GM12801 (cell line): Measurements from ENCODE around the gene AGBL4.

ENCODE experiments used
- CTCF ChIP-seq: IDR thresholded peaks from one replicate; pipeline ENCODE4 v1.5.1; 2011; ENCODE audit warnings: control low read depth; ENCODE audit not compliant: insufficient read length; ENCODE audit errors: extremely low read depth

The AGBL4 gene

GRCh38 chr1:50023292-50024159 lies at the start of gene AGBL4:
Gene AGBL4 (minus strand): TSS chr1:50023954.
- TF ChIP-seq CTCF, result no peak

GRCh38 chr1:50066806-50067205 lies 43.1 kb upstream of the AGBL4 start:
- TF ChIP-seq CTCF, result no peak

GRCh38 chr1:50060279-50060678 lies 36.5 kb upstream of the AGBL4 start:
- TF ChIP-seq CTCF, result no peak

GRCh38 chr1:50048791-50049190 lies 25.0 kb upstream of the AGBL4 start:
- TF ChIP-seq CTCF, result no peak

GRCh38 chr1:50047916-50048694 lies 24.4 kb upstream of the AGBL4 start:
- TF ChIP-seq CTCF, result no peak

GRCh38 chr1:50038237-50038809 lies 14.6 kb upstream of the AGBL4 start:
- no peak for TF ChIP-seq CTCF

GRCh38 chr1:50027794-50028193 lies 4.0 kb upstream of the AGBL4 start:
- no peak for TF ChIP-seq CTCF
